Left lung (tissue), 10 donors: Measurements from ENCODE around the gene KLF9. TPM values are rescaled to one million over a fixed set of nuclear protein-coding genes. Genes with fewer than 3 reads are reported as not detected.
A peak's percentile ranks its signal among the peaks of the same experiment; 100 is the strongest.

Experiments
- ATAC-seq: fragments of 200-7000 bp; cut with Tn5 transposase; one replicate; pipeline ENCODE4 v1.9.1; 2020; ENCODE audit warnings: moderate library complexity
- DNase-seq, 4 donors: peaks; one replicate each; pipeline ENCODE4 v3.0.0-alpha.2; 2013 to 2020
- H3K27ac ChIP-seq, 2 donors: fragments of 200-600 bp; sonication (generic) in 1 of 2; one replicate each; pipeline versions ENCODE4 v1.5.0 to v1.8.0; 2020 to 2021
- H3K27me3 ChIP-seq, 2 donors: fragments of 200-600 bp; sonication (generic) in 1 of 2; one replicate each; pipeline versions ENCODE4 v1.5.0 to v1.8.0; 2020 to 2021
- H3K36me3 ChIP-seq, 2 donors: fragments of 200-600 bp; sonication (generic) in 1 of 2; one replicate each; pipeline versions ENCODE4 v1.5.0 to v1.8.0; 2020 to 2021
- H3K4me1 ChIP-seq, 2 donors: fragments of 200-600 bp; one replicate each; pipeline ENCODE4 v1.8.0; 2021
- H3K4me3 ChIP-seq, 2 donors: fragments of 200-600 bp; sonication (generic) in 1 of 2; one replicate each; pipeline versions ENCODE4 v1.5.0 to v1.8.0; 2020 to 2021; ENCODE audit warnings: mild to moderate bottlenecking in 1 of 2
- H3K9me3 ChIP-seq, 2 donors: fragments of 200-600 bp; sonication (generic) in 1 of 2; one replicate each; pipeline versions ENCODE4 v1.5.0 to v1.8.0; 2020 to 2021
- CTCF ChIP-seq, 2 donors: fragments of 200-600 bp; sonication (generic) in 1 of 2; IDR thresholded peaks; one replicate each; pipeline versions ENCODE4 v1.5.0 to v1.8.0; 2021; ENCODE audit warnings: antibody characterized with exemption in 2 of 2
- intact Hi-C, 2 donors: fragments of 100-400 bp; cut with DNase I; formaldehyde crosslinking; loops; one replicate each; pipeline versions ENCODE4 v1.11.2 to v1.14.2; 2022
- polyA plus RNA-seq, 6 donors: library from polyadenylated mRNA; unstranded; fragments of 120-200 nt; gene quantifications; one replicate each; pipeline ENCODE4 v1.2.1, GENCODE V29; 2013; ENCODE audit not compliant: insufficient read length in 6 of 6
- total RNA-seq, 2 donors: library from RNA; stranded (reverse); fragmentation: NEBNext Ultra II Directional; extraction: Animal tissue kit (Norgen Biotek cat#: 25700); gene quantifications; one replicate each; pipeline ENCODE4 v1.2.1, GENCODE V29; 2021
- donor health status: DM: no; HTN: yes; CAD: no.
- donor health status: DM: no; HTN: no; CAD: no.

Gene KLF9
- total and polyA plus RNA-seq, 8 donors, result 2.7 to 42.0 (median 3.8) TPM

DNA sequence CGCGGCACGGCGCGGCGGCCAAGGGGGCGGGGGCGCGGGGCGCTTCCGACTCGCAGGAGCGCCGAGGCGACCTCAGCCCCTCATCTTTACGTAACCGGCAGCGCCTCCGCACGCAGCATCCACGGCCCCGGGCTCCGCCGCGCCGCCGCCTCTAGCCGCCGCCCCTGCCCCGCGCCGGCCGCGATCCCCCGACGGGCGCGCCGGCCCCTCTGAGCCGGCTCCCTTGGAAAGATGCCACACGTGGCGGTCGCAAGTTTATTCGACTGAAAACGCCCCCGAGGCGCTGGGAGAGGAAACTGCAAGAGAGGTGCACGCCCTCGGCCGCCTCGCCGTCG is 1.0 kb downstream of the KLF9 start:
- Histone ChIP-seq H3K9me3 (no peaks in the 10 kb centered on the region), H3K4me3 (peak overlapping the region; percentile 64 to 81), H3K36me3 (no peaks in the 10 kb centered on the region), H3K4me1 (peaks cover 33 to 71% of the 10 kb centered on the region in 2 donors), H3K27me3 (no peaks in the 10 kb centered on the region), H3K27ac (peak overlapping the region; percentile 100)
- ATAC-seq, result peak; percentile 6
- DNase-seq, result peak in 3 of 4 donors; percentile 54 to 91 (median 69)
- intact Hi-C loops, result loop anchor here (10.0 kb wide), 2 partner anchors 171 to 181 kb away; no protein-coding TSS in a partner anchor
- TF ChIP-seq CTCF (IDR thresholded peaks at IDR 0.05), result no peak

- DNase-seq (peak; percentile 78 to 92 (median 90)), ATAC-seq (peak; percentile 52)
- Histone ChIP-seq H3K4me3 (peak overlapping the region; percentile 64 to 81), H3K4me1 (peaks cover 34 to 71% of the 10 kb centered on the region in 2 donors), H3K36me3 (no peaks in the 10 kb centered on the region), H3K27ac (peak overlapping the region; percentile 100), H3K9me3 (no peaks in the 10 kb centered on the region), H3K27me3 (no peaks in the 10 kb centered on the region)
- TF ChIP-seq CTCF (IDR thresholded peaks at IDR 0.05), result no peak
- intact Hi-C loops, result loop anchor here (10.0 kb wide), 2 partner anchors 172 to 182 kb away; no protein-coding TSS in a partner anchor
These were observed 1.5 kb downstream of the KLF9 start for GRCh38 chr9:70412832-70413463.

GRCh38 chr9:70411930-70412831 is 2.3 kb downstream of the KLF9 start:
- Histone ChIP-seq H3K27ac (peak overlapping the region; percentile 100), H3K27me3 (no peaks in the 10 kb centered on the region), H3K9me3 (no peaks in the 10 kb centered on the region), H3K4me3 (peak overlapping the region; percentile 64 to 81), H3K36me3 (no peaks in the 10 kb centered on the region), H3K4me1 (peaks cover 39 to 71% of the 10 kb centered on the region in 2 donors)
- peak in 2 of 4 donors; percentile 84 to 89 for DNase-seq
- ATAC-seq, result peak; percentile 60
- no peak for TF ChIP-seq CTCF (IDR thresholded peaks at IDR 0.05)
- intact Hi-C loops, result loop anchor here (10.0 kb wide), 2 partner anchors 173 to 183 kb away; no protein-coding TSS in a partner anchor

GRCh38 chr9:70411121-70411929 is 3.1 kb downstream of the KLF9 start:
- Histone ChIP-seq H3K9me3 (no peaks in the 10 kb centered on the region), H3K36me3 (no peaks in the 10 kb centered on the region), H3K4me1 (peaks cover 46 to 72% of the 10 kb centered on the region in 2 donors), H3K27ac (peak overlapping the region; percentile 100), H3K27me3 (no peaks in the 10 kb centered on the region), H3K4me3 (peak overlapping the region; percentile 64 to 81)
- DNase-seq (peak in 2 of 4 donors; percentile 50 to 78), ATAC-seq (peak; percentile 3)
- TF ChIP-seq CTCF (IDR thresholded peaks at IDR 0.05), result no peak
- intact Hi-C loops, result loop anchor here (10.0 kb wide), 2 partner anchors 173 to 183 kb away; no protein-coding TSS in a partner anchor
